A549 (cell line): Measurements from ENCODE around the gene MATK. TPM values are rescaled to one million over a fixed set of nuclear protein-coding genes. Genes with fewer than 3 reads are reported as not detected.
"Not testable (repeated sequence)": the region's sequence is repeated elsewhere in the genome, so short reads cannot be mapped to it uniquely, and the experiment has no call there.

Source experiments
- ATAC-seq, 2 experiments: fragments of 200-7000 bp in 1 of 2; fragments of >200 bp in 1 of 2; cut with Nextera tagmentation in 1 of 2; cut with Tn5 transposase in 1 of 2; 3 replicates each; pipeline versions ENCODE4 v1.8.0 to v1.9.1; 2018 to 2020; ENCODE audit warnings: mild to moderate bottlenecking in 1 of 2, moderate library complexity in 1 of 2
- CTCF ChIA-PET: fragments of 300-600 bp; sonication (Branson Sonifier 250); formaldehyde crosslinking; extraction: SDS; loops from one replicate; lab custom pipeline; 2021; ENCODE audit warnings: antibody characterized with exemption, inconsistent platforms; lab: Yijun Ruan, JAX
- POLR2A ChIA-PET: fragments of 350-600 bp; formaldehyde crosslinking; extraction: SDS; loops from one replicate; lab custom pipeline; 2021; ENCODE audit warnings: antibody characterized with exemption, inconsistent platforms; lab: Yijun Ruan, JAX
- DNase-seq, 2 experiments: peaks; one replicate each; pipeline versions ENCODE4 v3.0.0 to v3.0.0-alpha.2; 2011 to 2016; ENCODE audit warnings: low read depth in 1 of 2, low spot score in 1 of 2
- FAIRE-seq: peaks from 2 replicates; lab custom pipeline; 2011; peaks lifted over from hg19 to GRCh38; lab: Jason Lieb, UNC
- H3K27ac ChIP-seq, 2 experiments: fragments of >200 bp; sonication (Bioruptor Twin); formaldehyde crosslinking; 3 replicates each; pipeline ENCODE4 v1.5.1; 2016 to 2017
- H3K4me1 ChIP-seq: fragments of >200 bp; sonication (Bioruptor Twin); formaldehyde crosslinking; 3 replicates; pipeline ENCODE4 v1.6.1; 2016
- H3K4me2 ChIP-seq: fragments of >200 bp; sonication (Bioruptor Twin); formaldehyde crosslinking; 3 replicates; pipeline ENCODE4 v1.6.1; 2016
- H3K4me3 ChIP-seq: fragments of >200 bp; sonication (Bioruptor Twin); formaldehyde crosslinking; 3 replicates; pipeline ENCODE4 v1.5.1; 2016
- H3K9me3 ChIP-seq: fragments of >200 bp; sonication (Bioruptor Twin); formaldehyde crosslinking; 3 replicates; pipeline ENCODE4 v1.6.1; 2016
- BHLHE40 ChIP-seq: IDR thresholded peaks from 2 replicates; pipeline ENCODE4 v1.6.1; 2012; ENCODE audit warnings: low read depth, low read length, inconsistent platforms
- CHD2 ChIP-seq: fragments of 150-350 bp; IDR thresholded peaks from 2 replicates; pipeline ENCODE4 v1.6.1; 2014; ENCODE audit warnings: low read length; ENCODE audit not compliant: partially characterized antibody
- EP300 ChIP-seq, 2 experiments: fragments of >200 bp; sonication (Bioruptor Twin); formaldehyde crosslinking; IDR thresholded peaks; 2 replicates in 1 of 2; 3 replicates in 1 of 2; pipeline ENCODE4 v1.6.1; 2016 to 2017
- ESRRA ChIP-seq: fragments of 150-350 bp; IDR thresholded peaks from 2 replicates; pipeline ENCODE4 v1.6.1; 2014; ENCODE audit warnings: mild to moderate bottlenecking, low read length, borderline replicate concordance
- FOXS1 ChIP-seq: fragments of 250-450 bp; sonication (Bioruptor Pico); IDR thresholded peaks from 2 replicates; pipeline ENCODE4 v1.5.0; 2020; ENCODE audit warnings: mild to moderate bottlenecking, moderate library complexity
- HEYL ChIP-seq: fragments of 250-450 bp; sonication (Bioruptor Pico); IDR thresholded peaks from 2 replicates; pipeline ENCODE4 v1.8.0; 2021; ENCODE audit warnings: mild to moderate bottlenecking, moderate library complexity
- JUNB ChIP-seq: fragments of >200 bp; sonication (Bioruptor Twin); formaldehyde crosslinking; IDR thresholded peaks from 2 replicates; pipeline ENCODE4 v1.6.1; 2016
- KDM5A ChIP-seq: fragments of 200-600 bp; sonication (generic); IDR thresholded peaks from 2 replicates; pipeline ENCODE4 v1.6.1; 2016; ENCODE audit warnings: antibody characterized with exemption, mild to moderate bottlenecking
- MAFK ChIP-seq: fragments of 450-650 bp; IDR thresholded peaks from 2 replicates; pipeline ENCODE4 v1.6.1; 2014; ENCODE audit not compliant: partially characterized antibody
- MAZ ChIP-seq: fragments of 150-350 bp; IDR thresholded peaks from 2 replicates; pipeline ENCODE4 v1.6.1; 2014; ENCODE audit warnings: antibody characterized with exemption, low read depth, low read length, borderline replicate concordance
- MYC ChIP-seq: IDR thresholded peaks from 2 replicates; pipeline ENCODE4 v1.6.1; 2012; ENCODE audit warnings: mild to moderate bottlenecking, inconsistent platforms, low read length, improper control_type of control experiment, borderline replicate concordance
- PHF8 ChIP-seq: fragments of 200-600 bp; sonication (generic); IDR thresholded peaks from 2 replicates; pipeline ENCODE4 v1.6.1; 2016; ENCODE audit warnings: low read depth, mild to moderate bottlenecking, antibody characterized with exemption, moderate library complexity, borderline replicate concordance
- POLR2A ChIP-seq: IDR thresholded peaks from 2 replicates; pipeline ENCODE4 v1.6.1; 2012; ENCODE audit warnings: mild to moderate bottlenecking, low read length
- TFCP2L1 ChIP-seq: fragments of 250-450 bp; sonication (Bioruptor Pico); IDR thresholded peaks from 2 replicates; pipeline ENCODE4 v1.5.0; 2021; ENCODE audit warnings: mild to moderate bottlenecking
- ZSCAN20 ChIP-seq: fragments of 250-450 bp; sonication (Bioruptor Pico); IDR thresholded peaks from 2 replicates; pipeline ENCODE4 v1.8.0; 2022; ENCODE audit warnings: mild to moderate bottlenecking, moderate library complexity
- WGBS: methylation state at CpG from one replicate; pipeline ENCODE4 v1.1.6; 2017; ENCODE audit errors: missing lambda C conversion rate; 5-methylcytosine and 5-hydroxymethylcytosine counted together
- polyA plus RNA-seq, 4 experiments: library from polyadenylated mRNA; depleted of rRNA in 3 of 4; stranded (reverse); fragments of >200 nt; fragmentation: RNase III in 1 of 4; extraction: RNeasy Plus Mini Kit Qiagen cat#74134 plus additional on column Dnase treatment in 1 of 4; gene quantifications; 2 replicates in 3 of 4; 3 replicates in 1 of 4; pipeline ENCODE4 v1.2.3, GENCODE V29; 2011 to 2017
- TF ChIP-seq, protein P1 (sequence below): fragments of >200 bp; sonication (Bioruptor Twin); formaldehyde crosslinking; IDR thresholded peaks from 2 replicates; pipeline ENCODE4 v1.6.1; 2016

MATK gene
- polyA plus RNA-seq, 2 of the 4 experiments (the other 2 are of a cell fraction) = 0.12 to 0.45 TPM

DNA sequence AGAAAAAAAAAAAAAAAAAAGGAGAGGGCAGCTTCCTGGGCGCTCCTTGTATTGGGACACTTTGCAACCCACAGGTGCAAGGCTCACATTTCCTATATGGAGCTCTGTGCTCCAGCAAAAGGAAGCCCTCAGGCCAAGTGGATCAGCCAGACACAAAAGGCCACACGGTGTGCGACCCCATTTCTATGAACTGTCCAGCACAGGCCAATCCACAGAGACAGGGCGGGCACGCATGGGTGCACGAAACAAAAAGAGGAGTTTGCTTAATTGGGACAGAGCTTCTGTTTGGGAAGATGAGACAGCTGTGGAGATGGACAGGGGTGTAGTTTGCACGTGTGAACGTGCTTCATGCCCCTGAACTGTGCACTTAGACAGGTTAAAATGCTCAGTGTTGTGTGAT is 31.6 kb upstream of the MATK start:
- 0 out of 3 replicates have a peak, but pooled peaks cover 4% of the 10 kb centered on the region for H3K4me1 ChIP-seq
- no peak for ATAC-seq
- no peak for FAIRE-seq
- no peak overlapping the region for H3K4me2 ChIP-seq
- 83% methylated on average over 8 of the region's 8 CpGs for WGBS
- no peaks in the 10 kb centered on the region for H3K9me3 ChIP-seq
- no peak overlapping the region for H3K27ac ChIP-seq
- CTCF ChIA-PET = interaction anchor here (0.6 to 1.4 kb wide), 3 partner anchors 16 to 151 kb away, joined by 3 to 4 read pairs (median 3); no protein-coding TSS in a partner anchor
- POLR2A ChIA-PET = interaction anchor here (0.5 to 1.5 kb wide), 2 partner anchors 55 to 122 kb away, joined by 3 to 4 read pairs; partner anchors contain the start of gene MRPL54
- no peak for DNase-seq
- no peak overlapping the region for H3K4me3 ChIP-seq
- no peak for TF ChIP-seq POLR2A
- TF ChIP-seq, protein P1, sequence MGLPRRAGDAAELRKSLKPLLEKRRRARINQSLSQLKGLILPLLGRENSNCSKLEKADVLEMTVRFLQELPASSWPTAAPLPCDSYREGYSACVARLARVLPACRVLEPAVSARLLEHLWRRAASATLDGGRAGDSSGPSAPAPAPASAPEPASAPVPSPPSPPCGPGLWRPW = no peak
- TF ChIP-seq MAZ = no peak
- TF ChIP-seq CHD2 = no peak
- no peak for TF ChIP-seq FOXS1 (CRISPR knock-in tag)

DNA sequence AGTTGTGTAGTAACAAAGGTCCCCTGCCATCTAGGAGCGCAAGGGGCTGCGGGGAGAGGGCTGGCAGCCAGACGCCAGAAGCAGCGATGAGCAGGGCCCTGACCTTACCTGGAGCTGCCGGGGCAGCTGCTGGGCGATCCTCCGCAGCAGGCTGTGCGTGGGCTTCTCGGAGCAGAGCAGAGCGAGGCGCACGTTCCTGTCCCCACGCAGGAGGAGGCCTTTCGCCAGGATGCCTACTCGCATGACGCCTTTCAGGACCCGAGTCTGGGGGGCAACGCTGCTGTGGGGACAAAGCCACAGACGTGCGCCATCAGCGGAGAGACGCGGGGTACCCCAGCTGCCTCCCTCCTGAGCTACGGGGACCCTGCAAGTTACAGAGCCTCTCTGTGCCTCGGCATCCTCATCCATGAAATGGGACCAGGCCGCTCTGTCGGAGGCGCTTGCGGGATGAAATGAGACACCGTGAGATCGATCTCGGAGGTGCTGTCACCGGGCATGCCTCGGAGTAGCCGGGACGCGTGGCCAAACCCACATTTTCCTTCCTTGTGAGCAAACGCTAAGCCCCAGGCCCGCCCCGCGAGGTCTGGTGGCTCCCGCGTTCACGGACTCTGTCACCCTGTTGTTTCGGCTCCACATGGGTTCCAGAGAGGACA is 30.5 kb upstream of the MATK start:
- no peak for TF ChIP-seq EP300 (IDR thresholded peaks at IDR 0.05)
- DNase-seq (no peak), ATAC-seq (no peak), FAIRE-seq (no peak)
- WGBS = 89% methylated on average over 19 of the region's 45 CpGs
- POLR2A ChIA-PET = interaction anchor here (0.7 kb wide), 1 partner anchor 1341 kb away, joined by 5 read pairs; the partner anchor contains the start of gene GADD45B
- Histone ChIP-seq H3K9me3 (no peaks in the 10 kb centered on the region), H3K4me2 (no peak overlapping the region), H3K4me1 (0 out of 3 replicates have a peak, but pooled peaks cover 3% of the 10 kb centered on the region), H3K4me3 (no peak overlapping the region), H3K27ac (no peak overlapping the region)
- CTCF ChIA-PET = no interaction called here

DNA sequence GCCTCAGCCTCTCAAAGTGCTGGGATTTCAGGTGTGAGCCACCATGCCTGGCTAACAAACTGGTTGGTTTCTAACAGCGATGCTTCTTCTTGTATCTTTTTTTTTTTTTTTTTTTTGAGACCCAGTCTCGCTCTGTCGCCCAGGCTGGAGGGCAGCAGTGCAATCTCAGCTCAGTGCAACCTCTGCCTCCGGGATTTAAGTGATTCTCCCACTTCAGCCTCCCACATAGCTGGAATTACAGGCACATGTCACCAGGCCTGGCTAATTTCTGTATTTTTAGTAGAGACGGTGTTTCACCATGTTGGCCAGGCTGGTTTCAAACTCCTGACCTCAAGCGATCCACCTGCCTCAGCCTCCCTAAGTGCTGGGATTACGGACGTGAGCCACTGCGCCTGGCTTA is 30.0 kb upstream of the MATK start:
- ATAC-seq, H3K4me1 ChIP-seq, FAIRE-seq, DNase-seq, H3K9me3 ChIP-seq, H3K27ac ChIP-seq, H3K4me3 ChIP-seq, H3K4me2 ChIP-seq: not testable (repeated sequence)
- ChIA-PET POLR2A (interaction anchor here (0.7 kb wide), 1 partner anchor 1340 kb away, joined by 5 read pairs; the partner anchor contains the start of gene GADD45B), CTCF (interaction anchor here (0.6 kb wide), 1 partner anchor 134 kb away, joined by 3 read pairs; no protein-coding TSS in a partner anchor)
- 73% methylated on average over 5 of the region's 9 CpGs for WGBS

DNA sequence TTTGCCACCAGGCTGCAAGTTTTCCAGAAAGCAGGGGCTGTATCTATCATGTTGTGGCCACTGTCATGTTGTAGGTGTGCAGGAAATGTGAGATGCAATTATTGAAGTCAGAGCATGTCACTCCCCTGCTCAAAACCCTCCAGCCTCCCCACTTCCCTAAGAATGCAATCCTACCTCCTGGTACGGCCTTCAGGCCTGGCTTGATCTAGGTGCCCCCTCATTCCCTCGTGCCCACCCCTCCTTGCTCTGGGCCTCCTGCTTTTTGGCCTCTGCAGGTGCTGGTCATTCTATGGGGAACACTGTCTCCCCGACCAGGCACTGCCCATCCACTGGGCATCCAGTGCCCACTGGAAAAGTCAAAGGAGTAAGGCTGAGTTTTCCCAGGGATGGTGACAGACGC is 28.5 kb upstream of the MATK start:
- POLR2A ChIA-PET = no interaction called here
- ATAC-seq (no peak), FAIRE-seq (no peak), DNase-seq (no peak)
- Histone ChIP-seq H3K4me1 (no peaks in the 10 kb centered on the region), H3K4me2 (no peak overlapping the region), H3K9me3 (no peaks in the 10 kb centered on the region), H3K4me3 (no peak overlapping the region), H3K27ac (no peak overlapping the region)
- WGBS = 49% methylated on average over 3 of the region's 4 CpGs
- CTCF ChIA-PET = no interaction called here
- TF ChIP-seq PHF8 (no peak), KDM5A (no peak), ZSCAN20 (CRISPR knock-in tag) (no peak), MAFK (no peak), EP300 (IDR thresholded peaks at IDR 0.05) (no peak), POLR2A (no peak), BHLHE40 (no peak), HEYL (no peak), TFCP2L1 (CRISPR knock-in tag) (no peak), ESRRA (no peak), JUNB (no peak), MYC (no peak)
